AG09309 (cell line): ENCODE data around the gene PTPRN2.

ENCODE experiments used
- DNase-seq: peaks from one replicate; pipeline ENCODE4 v3.0.0-alpha.2; 2010; ENCODE audit warnings: low read depth
- H3K4me3 ChIP-seq: 2 replicates; pipeline ENCODE4 v1.5.1; 2011; ENCODE audit warnings: mild to moderate bottlenecking, low read depth, low read length, moderate library complexity; ENCODE audit not compliant: control insufficient read depth
- TF ChIP-seq, protein P1 (sequence below): IDR thresholded peaks from 2 replicates; pipeline ENCODE4 v1.5.1; 2011; ENCODE audit warnings: mild to moderate bottlenecking, low read depth, low read length, inconsistent platforms; ENCODE audit not compliant: insufficient read depth, control insufficient read depth; ENCODE audit errors: missing control alignments

PTPRN2 gene

GRCh38 chr7:157764193-157764592 is 823.4 kb downstream of the PTPRN2 start:
- TF ChIP-seq, protein P1, sequence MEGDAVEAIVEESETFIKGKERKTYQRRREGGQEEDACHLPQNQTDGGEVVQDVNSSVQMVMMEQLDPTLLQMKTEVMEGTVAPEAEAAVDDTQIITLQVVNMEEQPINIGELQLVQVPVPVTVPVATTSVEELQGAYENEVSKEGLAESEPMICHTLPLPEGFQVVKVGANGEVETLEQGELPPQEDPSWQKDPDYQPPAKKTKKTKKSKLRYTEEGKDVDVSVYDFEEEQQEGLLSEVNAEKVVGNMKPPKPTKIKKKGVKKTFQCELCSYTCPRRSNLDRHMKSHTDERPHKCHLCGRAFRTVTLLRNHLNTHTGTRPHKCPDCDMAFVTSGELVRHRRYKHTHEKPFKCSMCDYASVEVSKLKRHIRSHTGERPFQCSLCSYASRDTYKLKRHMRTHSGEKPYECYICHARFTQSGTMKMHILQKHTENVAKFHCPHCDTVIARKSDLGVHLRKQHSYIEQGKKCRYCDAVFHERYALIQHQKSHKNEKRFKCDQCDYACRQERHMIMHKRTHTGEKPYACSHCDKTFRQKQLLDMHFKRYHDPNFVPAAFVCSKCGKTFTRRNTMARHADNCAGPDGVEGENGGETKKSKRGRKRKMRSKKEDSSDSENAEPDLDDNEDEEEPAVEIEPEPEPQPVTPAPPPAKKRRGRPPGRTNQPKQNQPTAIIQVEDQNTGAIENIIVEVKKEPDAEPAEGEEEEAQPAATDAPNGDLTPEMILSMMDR: no peak
- DNase-seq: no peak
- no peak overlapping the region for H3K4me3 ChIP-seq

GRCh38 chr7:157763279-157764000 is 824.2 kb downstream of the PTPRN2 start:
- H3K4me3 ChIP-seq: no peak overlapping the region
- TF ChIP-seq, protein P1: no peak
- no peak for DNase-seq

GRCh38 chr7:157762824-157763223 is 824.8 kb downstream of the PTPRN2 start:
- DNase-seq: no peak
- H3K4me3 ChIP-seq: no peak overlapping the region
- TF ChIP-seq, protein P1: no peak

DNA sequence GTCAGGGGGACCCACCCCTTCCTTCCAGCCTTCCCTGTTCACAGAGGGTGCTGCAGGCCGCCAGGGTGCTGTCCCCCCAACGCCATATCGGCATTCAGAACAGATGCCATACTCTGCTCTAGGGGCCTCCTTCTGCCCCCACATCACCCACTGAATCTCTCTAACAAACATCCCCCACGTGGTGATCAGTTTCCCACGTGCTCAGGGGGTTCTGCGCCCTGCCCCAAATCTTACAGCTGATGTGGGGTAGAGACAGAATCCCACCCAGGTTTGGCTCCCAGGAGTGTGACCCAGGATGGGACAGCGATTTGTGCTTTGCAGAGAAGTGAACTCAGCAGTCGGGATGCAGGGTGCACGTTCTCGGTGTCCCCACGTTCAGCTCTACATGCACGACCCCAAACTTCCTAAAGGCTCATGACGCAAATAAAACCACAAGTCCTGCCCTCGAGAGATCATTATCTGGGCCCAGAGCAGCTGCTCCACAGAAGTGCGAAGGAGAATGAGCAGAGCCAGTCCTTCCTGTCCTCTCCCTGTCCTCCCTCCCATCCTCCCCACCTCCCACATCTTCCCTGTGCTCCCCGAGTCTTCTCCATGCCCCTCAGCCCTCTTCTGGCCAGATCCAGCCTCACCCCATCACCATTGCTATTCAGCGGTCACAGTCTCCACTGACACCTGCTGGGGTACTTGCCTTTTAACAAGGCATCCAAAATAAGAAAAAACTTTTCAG is 827.5 kb downstream of the PTPRN2 start:
- no peak overlapping the region for H3K4me3 ChIP-seq
- TF ChIP-seq, protein P1: no peak
- DNase-seq: no peak

- no peak overlapping the region for H3K4me3 ChIP-seq
- no peak for DNase-seq
- TF ChIP-seq, protein P1: no peak
Observed at GRCh38 chr7:157759246-157759805, 828.3 kb downstream of the PTPRN2 start.

DNA sequence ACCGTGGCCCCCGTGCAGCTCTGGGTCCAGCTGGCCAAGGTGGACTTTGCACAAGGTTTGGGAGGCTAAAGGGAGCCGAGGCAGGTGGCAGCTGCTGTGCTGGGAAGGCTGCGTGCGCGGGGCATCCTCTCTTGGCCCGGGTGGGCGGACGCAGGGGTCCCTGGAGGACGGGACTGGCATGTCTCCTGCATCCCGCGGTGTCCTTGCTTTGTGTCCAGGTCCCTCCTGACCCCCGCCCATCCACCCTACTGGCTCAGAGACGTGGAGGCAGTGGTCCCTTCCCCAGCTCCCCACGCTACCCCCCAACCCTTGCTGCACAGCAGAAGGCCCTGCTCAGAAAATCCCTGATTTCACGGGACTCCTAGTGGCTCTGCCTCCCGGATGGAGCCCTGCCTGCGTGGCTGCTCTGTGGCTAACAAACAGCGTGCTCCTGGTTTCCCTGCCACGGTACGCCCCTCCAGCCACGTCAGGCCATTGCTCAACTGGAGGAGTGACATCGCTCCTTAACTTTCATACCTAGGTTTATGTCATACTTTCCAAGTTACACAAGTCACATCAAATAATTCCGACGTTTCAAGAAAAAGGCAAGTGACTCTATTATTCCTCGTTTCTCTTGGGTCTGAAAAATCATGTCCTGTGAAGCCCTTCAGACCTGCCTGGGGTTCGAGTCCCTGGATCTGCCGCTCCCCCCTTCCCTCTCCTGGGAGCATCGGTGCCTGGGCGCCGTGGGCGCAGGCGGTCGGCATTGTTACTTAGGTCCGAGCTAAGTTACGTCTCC is 829.0 kb downstream of the PTPRN2 start:
- H3K4me3 ChIP-seq: no peak overlapping the region
- DNase-seq: no peak
- TF ChIP-seq, protein P1: no peak
